HG02970 (cell line): Measurements from ENCODE around the gene NUS1.
"Not testable (repeated sequence)": the region's sequence is repeated elsewhere in the genome, so short reads cannot be mapped to it uniquely, and the experiment has no call there.

Source experiments
- ATAC-seq: cut with Tn5 transposase; IDR thresholded peaks from one replicate; pipeline ENCODE4 v1.9.1; 2021; ENCODE audit warnings: mild to moderate bottlenecking, moderate library complexity, moderate number of reproducible peaks; ENCODE audit not compliant: unreplicated experiment, low FRiP score

The NUS1 gene

DNA sequence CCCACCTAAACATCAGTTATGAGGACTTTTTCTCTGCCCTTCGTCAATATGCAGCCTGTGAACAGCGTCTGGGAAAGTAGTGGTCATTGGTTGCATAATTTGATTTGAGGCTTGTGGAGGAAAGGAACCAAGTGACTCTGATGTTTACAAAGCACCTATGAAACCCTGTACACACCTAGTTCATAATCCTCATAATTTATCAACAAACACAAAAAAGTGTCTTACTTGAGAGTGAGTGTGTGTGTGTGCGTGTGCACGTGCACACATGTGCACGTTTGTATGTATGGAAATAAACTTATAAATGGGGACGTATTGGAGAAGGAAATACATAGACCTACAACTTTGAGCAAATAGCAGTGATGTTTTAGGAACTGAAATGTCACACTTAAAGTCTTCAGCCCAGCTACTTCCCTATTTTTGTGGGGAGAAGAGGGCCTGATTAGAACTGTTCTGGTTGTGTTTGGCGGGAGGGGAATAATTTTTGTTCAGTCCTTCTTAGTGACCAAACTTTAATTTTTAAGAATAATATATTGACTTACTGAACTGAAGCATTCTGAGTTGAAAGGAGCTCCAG, 31.8 kb downstream of the NUS1 start:
- not testable (repeated sequence) for ATAC-seq

DNA sequence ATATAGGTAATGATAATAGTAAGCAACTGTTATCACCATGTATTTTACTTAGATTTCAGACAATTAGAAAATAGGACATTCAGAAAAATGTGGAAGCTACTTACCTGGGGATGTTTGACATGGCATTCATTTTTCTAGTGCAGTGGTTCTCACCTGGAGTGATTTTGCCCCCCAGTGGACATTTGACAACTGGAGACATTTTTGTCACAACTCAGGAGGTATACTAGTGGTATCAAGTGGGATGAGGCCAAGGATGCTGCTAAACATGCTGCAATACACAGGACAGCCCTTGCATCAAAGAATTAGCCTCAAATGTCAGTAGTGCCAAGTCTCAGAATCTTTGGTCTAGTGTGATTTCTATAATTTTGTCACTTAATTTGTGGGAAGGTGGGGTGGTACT, 36.1 kb downstream of the NUS1 start:
- ATAC-seq, result no peak

DNA sequence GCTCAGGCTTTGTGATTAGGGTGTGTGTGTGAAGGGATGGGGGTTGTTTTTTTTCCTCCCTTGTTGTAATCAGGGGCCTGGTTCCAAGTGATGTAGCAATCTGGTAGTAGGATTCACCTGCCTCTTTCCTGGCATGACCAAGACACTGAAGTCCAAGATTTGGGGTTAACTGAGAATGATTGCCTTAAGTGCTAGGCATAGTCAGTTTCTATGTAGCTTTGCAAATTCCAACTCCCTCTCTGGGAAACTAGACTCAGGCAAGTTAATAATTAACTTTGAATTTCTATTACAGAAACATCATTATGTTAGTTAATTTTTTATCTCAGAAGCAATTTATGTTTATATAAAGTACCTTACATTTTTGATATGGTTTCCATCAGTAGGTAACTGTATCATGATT, 43.6 kb downstream of the NUS1 start:
- no peak for ATAC-seq

GRCh38 chr6:117721520-117721919, 46.3 kb downstream of the NUS1 start:
- ATAC-seq, result not testable (repeated sequence)

GRCh38 chr6:117728626-117729025, 53.4 kb downstream of the NUS1 start:
- ATAC-seq, result no peak

DNA sequence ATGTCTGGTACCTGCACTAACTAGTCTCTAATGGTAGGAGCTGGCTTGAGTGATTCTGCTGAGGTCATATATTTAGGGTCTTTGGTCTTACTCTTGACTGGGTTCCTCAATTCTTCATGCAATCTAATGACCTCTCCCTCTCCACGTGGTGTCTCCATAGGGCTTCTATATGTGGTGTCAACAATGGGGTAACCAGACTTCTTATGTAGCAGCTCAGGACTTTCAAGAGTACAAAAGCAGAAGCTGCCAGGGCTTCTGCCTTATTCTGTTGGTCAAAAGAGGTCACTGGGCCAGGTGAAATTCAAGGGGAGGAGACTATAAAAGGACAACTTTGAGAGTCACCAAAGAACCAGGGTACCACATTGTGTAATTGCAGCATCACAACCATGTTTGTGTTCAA, 54.3 kb downstream of the NUS1 start:
- ATAC-seq, result no peak

GRCh38 chr6:117733341-117733740, 58.1 kb downstream of the NUS1 start:
- ATAC-seq, result no peak

GRCh38 chr6:117739869-117740268, 64.6 kb downstream of the NUS1 start:
- no peak for ATAC-seq

DNA sequence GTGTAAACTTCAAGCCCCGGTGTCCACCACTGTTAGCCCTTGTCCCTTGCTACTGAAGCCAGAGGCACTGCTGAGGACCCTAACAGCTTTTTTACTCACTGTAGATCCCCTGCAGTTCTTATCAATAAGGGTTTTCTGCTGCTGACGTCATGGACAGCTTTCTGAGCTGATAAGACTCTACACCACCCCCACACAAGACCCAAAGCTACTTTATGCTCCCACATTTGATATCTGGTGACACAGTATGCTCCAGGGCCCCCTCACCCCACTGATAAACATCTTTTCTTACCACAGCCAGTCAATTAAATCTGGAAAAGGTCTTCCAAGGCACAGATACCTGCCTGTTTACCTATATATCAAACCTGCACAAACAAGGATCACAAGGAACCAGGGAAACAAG, 65.3 kb downstream of the NUS1 start:
- ATAC-seq, result no peak

- ATAC-seq, result not testable (repeated sequence)
These were observed 75.4 kb downstream of the NUS1 start for GRCh38 chr6:117750675-117751074.
